ENCODE measurements around the gene IQCE.
"Not testable (repeated sequence)": the region's sequence is repeated elsewhere in the genome, so short reads cannot be mapped to it uniquely, and the experiment has no call there.

The IQCE gene

GRCh38 chr7:2529161-2530070 is 29.4 kb upstream of the IQCE start:
- POLR2A ChIA-PET: no interaction called here
- peak; percentile 72 for DNase-seq (ENCODE audit: extremely low spot score)
- CTCF ChIA-PET: interaction anchor here (0.8 to 1.6 kb wide), 3 partner anchors 77 to 181 kb away, joined by 3 to 4 read pairs (median 3); no protein-coding TSS in a partner anchor
- TF ChIP-seq, protein P1, sequence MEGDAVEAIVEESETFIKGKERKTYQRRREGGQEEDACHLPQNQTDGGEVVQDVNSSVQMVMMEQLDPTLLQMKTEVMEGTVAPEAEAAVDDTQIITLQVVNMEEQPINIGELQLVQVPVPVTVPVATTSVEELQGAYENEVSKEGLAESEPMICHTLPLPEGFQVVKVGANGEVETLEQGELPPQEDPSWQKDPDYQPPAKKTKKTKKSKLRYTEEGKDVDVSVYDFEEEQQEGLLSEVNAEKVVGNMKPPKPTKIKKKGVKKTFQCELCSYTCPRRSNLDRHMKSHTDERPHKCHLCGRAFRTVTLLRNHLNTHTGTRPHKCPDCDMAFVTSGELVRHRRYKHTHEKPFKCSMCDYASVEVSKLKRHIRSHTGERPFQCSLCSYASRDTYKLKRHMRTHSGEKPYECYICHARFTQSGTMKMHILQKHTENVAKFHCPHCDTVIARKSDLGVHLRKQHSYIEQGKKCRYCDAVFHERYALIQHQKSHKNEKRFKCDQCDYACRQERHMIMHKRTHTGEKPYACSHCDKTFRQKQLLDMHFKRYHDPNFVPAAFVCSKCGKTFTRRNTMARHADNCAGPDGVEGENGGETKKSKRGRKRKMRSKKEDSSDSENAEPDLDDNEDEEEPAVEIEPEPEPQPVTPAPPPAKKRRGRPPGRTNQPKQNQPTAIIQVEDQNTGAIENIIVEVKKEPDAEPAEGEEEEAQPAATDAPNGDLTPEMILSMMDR (IDR thresholded peaks at IDR 0.05; ENCODE audit: control extremely low read depth, extremely low read depth, low read depth, missing control alignments): no peak

GRCh38 chr7:2530071-2530987 is 28.4 kb upstream of the IQCE start:
- CTCF ChIA-PET: interaction anchor here (0.8 to 1.5 kb wide), 2 partner anchors 78 to 180 kb away, joined by 3 to 4 read pairs; no protein-coding TSS in a partner anchor
- POLR2A ChIA-PET: no interaction called here
- DNase-seq (ENCODE audit: extremely low spot score): peak; percentile 84
- TF ChIP-seq, protein P1 (IDR thresholded peaks at IDR 0.05; ENCODE audit: control extremely low read depth, extremely low read depth, low read depth, missing control alignments): no peak

- POLR2A ChIA-PET; CTCF ChIA-PET; DNase-seq (ENCODE audit: extremely low spot score): not testable (repeated sequence)
Observed at GRCh38 chr7:2530994-2531795, 27.6 kb upstream of the IQCE start.

GRCh38 chr7:2531796-2532110 is 27.0 kb upstream of the IQCE start:
- POLR2A ChIA-PET; CTCF ChIA-PET; DNase-seq (ENCODE audit: extremely low spot score): not testable (repeated sequence)

GRCh38 chr7:2532199-2532772 is 26.5 kb upstream of the IQCE start:
- CTCF ChIA-PET; DNase-seq (ENCODE audit: extremely low spot score); POLR2A ChIA-PET: not testable (repeated sequence)

DNA sequence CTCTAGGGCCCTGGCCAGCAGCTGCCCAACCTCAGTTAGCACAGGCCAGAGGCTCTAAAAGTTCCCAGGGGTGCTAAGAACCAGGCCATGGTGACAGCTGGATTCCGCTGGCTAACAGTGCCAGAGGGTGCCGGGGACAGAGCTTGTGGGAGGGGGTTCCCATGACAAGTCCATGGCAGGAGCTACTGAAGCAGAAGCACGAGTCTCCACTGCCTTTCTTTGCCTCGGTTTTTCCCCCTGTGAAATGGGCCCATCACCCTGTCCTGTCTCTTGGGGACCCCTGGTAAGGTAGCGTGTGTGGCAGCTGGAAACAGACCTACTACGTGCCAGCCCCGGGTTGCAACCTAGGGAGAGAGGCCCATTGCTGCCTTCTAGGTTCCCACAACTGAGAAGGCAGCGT is 26.0 kb upstream of the IQCE start:
- DNase-seq (ENCODE audit: extremely low spot score); CTCF ChIA-PET; POLR2A ChIA-PET: not testable (repeated sequence)

- CTCF ChIA-PET; POLR2A ChIA-PET; DNase-seq (ENCODE audit: extremely low spot score): not testable (repeated sequence)
Observed at GRCh38 chr7:2533566-2533965, 25.2 kb upstream of the IQCE start.

DNA sequence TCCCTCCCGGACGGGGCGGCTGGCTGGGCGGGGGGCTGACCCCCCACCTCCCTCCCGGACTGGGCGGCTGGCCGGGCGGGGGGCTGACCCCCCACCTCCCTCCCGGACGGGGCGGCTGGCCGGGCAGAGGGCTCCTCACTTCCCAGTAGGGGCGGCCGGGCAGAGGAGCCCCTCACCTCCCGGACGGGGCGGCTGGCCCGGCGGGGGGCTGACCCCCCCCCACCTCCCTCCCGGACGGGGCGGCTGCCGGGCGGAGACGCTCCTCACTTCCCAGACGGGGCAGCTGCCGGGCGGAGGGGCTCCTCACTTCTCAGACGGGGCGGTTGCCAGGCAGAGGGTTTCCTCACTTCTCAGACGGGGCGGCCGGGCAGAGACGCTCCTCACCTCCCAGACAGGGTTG is 24.6 kb upstream of the IQCE start:
- POLR2A ChIA-PET; CTCF ChIA-PET; DNase-seq (ENCODE audit: extremely low spot score): not testable (repeated sequence)

DNA sequence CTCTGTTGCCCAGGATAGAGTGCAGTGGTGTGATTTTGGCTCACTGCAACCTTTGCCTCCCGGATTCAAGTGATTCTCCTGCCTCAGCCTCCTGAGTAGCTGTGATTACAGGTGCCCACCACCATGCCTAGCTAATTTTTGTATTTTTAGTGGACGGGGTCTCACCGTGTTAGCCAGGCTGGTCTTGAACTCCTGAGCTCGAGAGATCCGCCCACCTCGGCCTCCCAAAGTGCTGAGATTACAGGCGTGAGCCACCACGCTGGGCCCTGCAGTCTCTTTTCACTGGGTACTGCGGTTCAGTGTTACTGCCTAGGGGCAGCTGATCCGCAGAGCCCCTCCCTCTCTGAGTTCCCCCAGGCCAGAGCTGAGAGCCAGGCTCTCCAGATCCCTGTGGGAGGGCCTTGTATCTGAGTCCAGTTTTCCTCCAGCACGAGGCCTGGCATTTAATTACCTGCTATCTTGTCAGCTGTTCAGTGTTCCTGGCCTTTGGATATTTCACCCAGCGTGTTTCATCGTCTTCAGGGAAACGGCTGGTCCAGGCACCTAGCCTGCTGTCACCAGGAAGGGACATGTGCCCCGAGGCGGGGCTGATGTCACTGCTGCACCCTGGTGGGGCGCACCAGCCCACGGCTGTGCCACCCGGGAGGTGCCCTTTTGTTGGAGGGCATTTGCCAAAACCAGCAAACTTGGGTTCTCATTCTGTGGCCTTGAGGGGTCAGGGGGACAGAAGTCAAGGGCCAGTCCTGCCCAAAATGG is 22.7 kb upstream of the IQCE start:
- POLR2A ChIA-PET; CTCF ChIA-PET; DNase-seq (ENCODE audit: extremely low spot score): not testable (repeated sequence)
